Muscle layer of duodenum (tissue), 2 donors: ENCODE data around the gene PARG.
"Not testable (repeated sequence)": the region's sequence is repeated elsewhere in the genome, so short reads cannot be mapped to it uniquely, and the experiment has no call there.

Source experiments
- H3K27ac ChIP-seq: one replicate; pipeline ENCODE4 v1.7.0; 2013; ENCODE audit warnings: mild to moderate bottlenecking, low read length
- H3K27me3 ChIP-seq: one replicate; pipeline ENCODE4 v1.7.0; 2013; ENCODE audit warnings: low read depth, mild to moderate bottlenecking, control low read depth, low read length
- H3K36me3 ChIP-seq, 2 donors: one replicate each; pipeline ENCODE4 v1.7.0; 2013; ENCODE audit warnings: low read length in 2 of 2, control low read depth in 1 of 2, mild to moderate bottlenecking in 1 of 2; ENCODE audit not compliant: insufficient read depth in 2 of 2, control insufficient read depth in 1 of 2
- H3K4me1 ChIP-seq, 2 donors: one replicate each; pipeline ENCODE4 v1.7.0; 2013; ENCODE audit warnings: low read length in 2 of 2, mild to moderate bottlenecking in 2 of 2, control low read depth in 1 of 2, moderate library complexity in 1 of 2; ENCODE audit not compliant: insufficient read depth in 2 of 2, control insufficient read depth in 1 of 2
- H3K4me3 ChIP-seq, 2 donors: one replicate each; pipeline ENCODE4 v1.7.0; 2013; ENCODE audit warnings: low read length in 2 of 2, low read depth in 1 of 2, mild to moderate bottlenecking in 1 of 2
- H3K9me3 ChIP-seq, 2 donors: one replicate each; pipeline ENCODE4 v1.7.0; 2013; ENCODE audit warnings: low read length in 2 of 2, control low read depth in 1 of 2, mild to moderate bottlenecking in 1 of 2; ENCODE audit not compliant: control insufficient read depth in 1 of 2
- donor health status: healthy.

Gene PARG

DNA sequence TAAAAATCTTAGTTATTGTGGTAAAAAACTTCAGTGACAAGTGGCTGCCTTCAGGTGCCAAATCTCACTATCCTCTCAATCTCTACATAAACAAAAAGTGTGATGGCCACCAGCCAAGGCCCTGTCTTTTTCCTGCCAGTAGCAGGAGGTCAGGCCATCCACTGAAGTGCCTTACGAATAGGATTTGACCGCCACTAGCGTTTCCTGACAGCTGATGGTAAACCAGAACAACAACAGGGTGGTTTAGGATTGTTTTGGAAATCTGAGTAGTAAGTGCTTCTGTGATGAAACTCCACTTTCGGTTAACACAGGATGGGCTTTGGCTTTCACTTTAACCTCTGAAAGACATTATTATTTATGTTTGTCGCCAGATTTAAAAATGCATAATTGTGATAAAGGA, 124.0 kb downstream of the PARG start:
- Histone ChIP-seq H3K4me3 (no peak overlapping the region), H3K27ac (no peak overlapping the region), H3K9me3 (no peaks in the 10 kb centered on the region), H3K36me3 (peaks cover 3 to 44% of the 10 kb centered on the region in 2 donors), H3K27me3 (no peaks in the 10 kb centered on the region), H3K4me1 (no peaks in the 10 kb centered on the region)

DNA sequence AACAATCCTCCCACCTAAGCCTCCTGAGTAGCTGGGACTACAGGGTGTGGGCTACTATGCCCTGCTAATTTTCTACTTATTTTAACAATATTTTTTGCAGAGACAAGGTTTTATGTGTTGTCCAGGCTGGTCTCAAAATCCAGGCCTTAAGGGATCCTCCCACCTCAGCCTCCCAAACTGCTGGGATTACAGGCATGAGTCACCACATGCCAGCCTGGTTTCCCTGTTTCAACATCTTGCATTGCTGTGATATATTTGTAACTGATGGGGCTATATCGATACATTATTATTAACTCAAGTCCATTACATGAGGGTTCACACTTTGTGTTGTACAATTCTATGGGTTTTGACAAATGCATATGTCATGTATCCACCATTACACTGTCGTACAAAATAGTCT, 137.8 kb downstream of the PARG start:
- Histone ChIP-seq H3K4me1 (no peaks in the 10 kb centered on the region), H3K36me3 (no peaks in the 10 kb centered on the region), H3K27ac (no peak overlapping the region), H3K4me3 (no peak overlapping the region), H3K9me3 (peaks cover 0 to 6% of the 10 kb centered on the region in 2 donors), H3K27me3 (no peaks in the 10 kb centered on the region)

- no peaks in the 10 kb centered on the region for H3K36me3 ChIP-seq
- no peak overlapping the region for H3K4me3 ChIP-seq
- H3K9me3 ChIP-seq, result no peaks in the 10 kb centered on the region
- H3K27ac ChIP-seq, result no peak overlapping the region
- no peaks in the 10 kb centered on the region for H3K4me1 ChIP-seq
- no peaks in the 10 kb centered on the region for H3K27me3 ChIP-seq
These were observed 143.6 kb downstream of the PARG start for GRCh38 chr10:49798275-49798674.

GRCh38 chr10:49791100-49791499, 150.7 kb downstream of the PARG start:
- Histone ChIP-seq H3K27me3 (no peaks in the 10 kb centered on the region), H3K4me3 (no peak overlapping the region), H3K9me3 (no peaks in the 10 kb centered on the region), H3K4me1 (no peaks in the 10 kb centered on the region), H3K27ac (no peak overlapping the region), H3K36me3 (no peaks in the 10 kb centered on the region)

- Histone ChIP-seq H3K27ac (no peak overlapping the region), H3K36me3 (no peaks in the 10 kb centered on the region), H3K27me3 (no peaks in the 10 kb centered on the region), H3K9me3 (no peaks in the 10 kb centered on the region), H3K4me3 (no peak overlapping the region), H3K4me1 (no peaks in the 10 kb centered on the region)
These were observed 157.1 kb downstream of the PARG start for GRCh38 chr10:49784681-49785080.

DNA sequence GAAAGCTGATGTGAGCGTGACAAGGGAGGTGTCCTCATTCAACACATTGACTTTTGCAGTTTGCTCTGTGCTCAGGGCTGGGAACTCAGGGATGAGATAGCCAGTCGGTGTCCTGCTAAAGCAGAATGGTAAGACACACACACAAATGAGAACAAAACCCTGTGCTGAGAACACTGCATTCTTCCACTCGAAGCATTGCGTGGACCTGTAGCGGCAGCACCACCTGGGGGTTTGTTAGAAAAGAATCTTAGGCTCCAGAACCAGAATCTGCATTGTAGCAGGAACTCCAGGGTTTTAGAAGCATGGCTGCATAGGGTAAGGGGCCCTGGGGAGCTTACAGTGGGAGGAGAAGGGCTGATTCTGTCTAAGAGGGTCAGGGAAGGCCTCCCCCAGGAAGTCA, 158.2 kb downstream of the PARG start:
- Histone ChIP-seq H3K9me3 (no peaks in the 10 kb centered on the region), H3K4me1 (no peaks in the 10 kb centered on the region), H3K4me3 (no peak overlapping the region), H3K27me3 (no peaks in the 10 kb centered on the region), H3K27ac (no peak overlapping the region), H3K36me3 (no peaks in the 10 kb centered on the region)

- Histone ChIP-seq H3K27ac (no peak overlapping the region), H3K27me3 (no peaks in the 10 kb centered on the region), H3K4me1 (no peaks in the 10 kb centered on the region)
These were observed 160.6 kb downstream of the PARG start for GRCh38 chr10:49781247-49781646.

GRCh38 chr10:49778197-49778596, 163.6 kb downstream of the PARG start:
- Histone ChIP-seq H3K4me3 (no peak overlapping the region), H3K27ac (no peak overlapping the region)

More at GRCh38 chr10:49781247-49781646, 160.6 kb downstream of the PARG start:
- no peak overlapping the region for H3K4me3 ChIP-seq
- H3K9me3 ChIP-seq, result no peaks in the 10 kb centered on the region
- H3K36me3 ChIP-seq, result no peaks in the 10 kb centered on the region

GRCh38 chr10:49776851-49777250, 165.0 kb downstream of the PARG start:
- Histone ChIP-seq H3K27me3 (no peaks in the 10 kb centered on the region), H3K36me3 (no peaks in the 10 kb centered on the region), H3K9me3 (no peaks in the 10 kb centered on the region), H3K27ac (no peak overlapping the region), H3K4me3 (no peak overlapping the region), H3K4me1 (no peaks in the 10 kb centered on the region)

More at GRCh38 chr10:49778197-49778596, 163.6 kb downstream of the PARG start:
- no peaks in the 10 kb centered on the region for H3K36me3 ChIP-seq
- H3K27me3 ChIP-seq, result no peaks in the 10 kb centered on the region
- no peaks in the 10 kb centered on the region for H3K4me1 ChIP-seq
- H3K9me3 ChIP-seq, result no peaks in the 10 kb centered on the region

- no peaks in the 10 kb centered on the region for H3K4me1 ChIP-seq
- H3K4me3 ChIP-seq, result no peak overlapping the region
- H3K36me3 ChIP-seq, result no peaks in the 10 kb centered on the region
- no peaks in the 10 kb centered on the region for H3K9me3 ChIP-seq
- no peaks in the 10 kb centered on the region for H3K27me3 ChIP-seq
- H3K27ac ChIP-seq, result no peak overlapping the region
These were observed 166.8 kb downstream of the PARG start for GRCh38 chr10:49775014-49775413.

DNA sequence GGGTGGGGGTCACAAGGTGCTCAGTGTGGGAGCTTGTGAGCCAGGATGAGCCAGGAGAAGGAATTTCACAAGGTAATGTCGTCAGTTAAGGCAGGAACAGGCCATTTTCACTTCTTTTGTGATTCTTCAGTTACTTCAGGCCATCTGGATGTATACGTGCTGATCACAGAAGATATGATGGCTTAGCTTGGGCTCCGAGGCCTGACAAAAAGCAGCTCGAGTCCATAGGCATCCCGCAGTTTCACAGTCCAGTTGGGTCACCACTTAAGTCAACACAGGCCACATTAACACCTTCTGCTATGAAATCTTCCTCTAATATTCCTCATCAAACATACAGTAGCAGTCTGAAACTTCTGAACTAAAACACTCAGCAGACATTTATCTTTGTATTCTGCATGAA, 168.9 kb downstream of the PARG start:
- not testable (repeated sequence) for H3K4me1 ChIP-seq, H3K27ac ChIP-seq, H3K9me3 ChIP-seq, H3K4me3 ChIP-seq, H3K36me3 ChIP-seq, H3K27me3 ChIP-seq

DNA sequence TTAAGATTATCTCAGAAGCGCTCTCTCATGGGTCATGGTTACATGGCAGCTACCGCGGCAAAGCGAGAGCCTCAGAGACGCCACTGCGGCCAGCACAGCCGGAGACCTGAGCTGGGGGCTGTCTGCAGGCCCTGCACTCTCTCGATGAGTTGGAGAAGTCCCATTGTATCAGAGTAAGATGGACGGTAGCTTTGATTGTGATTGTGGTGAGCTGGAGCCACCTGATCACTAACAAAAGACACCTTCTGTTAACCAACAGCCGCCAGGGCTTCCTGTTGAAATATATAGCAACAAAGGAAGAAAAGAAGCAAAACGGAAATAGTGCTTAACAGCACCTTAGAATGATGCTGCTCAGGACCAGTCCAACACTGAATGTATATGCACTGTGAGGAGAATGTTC, 170.8 kb downstream of the PARG start:
- not testable (repeated sequence) for H3K4me1 ChIP-seq, H3K4me3 ChIP-seq, H3K36me3 ChIP-seq, H3K9me3 ChIP-seq, H3K27ac ChIP-seq, H3K27me3 ChIP-seq
